HEK293 (cell line): ENCODE data around the gene KBTBD13.

Experiments
- CTCF ChIA-PET: fragments of 350-600 bp; formaldehyde crosslinking; extraction: SDS; loops from one replicate; lab custom pipeline; 2021; ENCODE audit warnings: antibody characterized with exemption; lab: Yijun Ruan, JAX
- POLR2A ChIA-PET: fragments of 300-600 bp; formaldehyde crosslinking; extraction: SDS; loops from one replicate; lab custom pipeline; 2020; ENCODE audit warnings: antibody characterized with exemption, inconsistent platforms; lab: Yijun Ruan, JAX
- H3K27ac ChIP-seq: fragments of 200-500 bp; sonication (Bioruptor generic); 2 replicates; pipeline ENCODE4 v1.5.1; 2014; ENCODE audit warnings: low read depth, low read length, control low read depth, inconsistent platforms; ENCODE audit errors: extremely low read depth
- H3K36me3 ChIP-seq, 2 experiments: fragments of 200-500 bp in 1 of 2; sonication (Bioruptor generic) in 1 of 2; 1 replicate in 1 of 2; 2 replicates in 1 of 2; pipeline ENCODE4 v1.5.1; 2014 to 2017; ENCODE audit warnings: inconsistent platforms in 2 of 2, low read length in 2 of 2; ENCODE audit not compliant: control insufficient read depth in 2 of 2, insufficient read depth in 1 of 2
- H3K4me1 ChIP-seq: fragments of 200-500 bp; sonication (Bioruptor generic); 2 replicates; pipeline ENCODE4 v1.5.1; 2014; ENCODE audit warnings: mild to moderate bottlenecking, low read length, inconsistent platforms; ENCODE audit not compliant: control insufficient read depth, insufficient read depth
- H3K4me3 ChIP-seq: 2 replicates; pipeline ENCODE4 v1.5.1; 2011; ENCODE audit warnings: low read depth, mild to moderate bottlenecking, control low read depth, low read length, moderate library complexity
- H3K9me3 ChIP-seq: fragments of 200-500 bp; sonication (Bioruptor generic); 2 replicates; pipeline ENCODE4 v1.5.1; 2014; ENCODE audit warnings: low read depth, low read length, inconsistent platforms; ENCODE audit not compliant: control insufficient read depth, insufficient read depth
- GLIS2 ChIP-seq: fragments of 450-650 bp; formaldehyde crosslinking; IDR thresholded peaks from 2 replicates; pipeline ENCODE4 v1.5.1; 2016; ENCODE audit warnings: missing biosample characterization, missing genetic modification characterization
- SP2 ChIP-seq: fragments of 450-650 bp; formaldehyde crosslinking; IDR thresholded peaks from 2 replicates; pipeline ENCODE4 v1.5.1; 2016; ENCODE audit warnings: missing biosample characterization, missing genetic modification characterization
- SP3 ChIP-seq: fragments of 450-650 bp; formaldehyde crosslinking; IDR thresholded peaks from 2 replicates; pipeline ENCODE4 v1.5.1; 2016; ENCODE audit warnings: missing biosample characterization, missing genetic modification characterization
- SP7 ChIP-seq: fragments of 450-650 bp; formaldehyde crosslinking; IDR thresholded peaks from 2 replicates; pipeline ENCODE4 v1.5.1; 2016; ENCODE audit warnings: missing biosample characterization, missing genetic modification characterization
- TRIM28 ChIP-seq: IDR thresholded peaks from 2 replicates; pipeline ENCODE4 v1.6.1; 2011; ENCODE audit warnings: low read length, control low read depth, borderline replicate concordance
- YY1 ChIP-seq: fragments of 450-650 bp; formaldehyde crosslinking; IDR thresholded peaks from 2 replicates; pipeline ENCODE4 v1.5.1; 2018; ENCODE audit warnings: missing biosample characterization, missing genetic modification characterization
- ZBTB48 ChIP-seq: fragments of 450-650 bp; formaldehyde crosslinking; IDR thresholded peaks from 2 replicates; pipeline ENCODE4 v1.5.1; 2016; ENCODE audit warnings: missing biosample characterization, missing genetic modification characterization
- ZFP37 ChIP-seq: fragments of 450-650 bp; formaldehyde crosslinking; IDR thresholded peaks from 2 replicates; pipeline ENCODE4 v1.5.1; 2016; ENCODE audit warnings: missing biosample characterization, missing genetic modification characterization
- ZFP69B ChIP-seq: fragments of 450-650 bp; formaldehyde crosslinking; IDR thresholded peaks from 2 replicates; pipeline ENCODE4 v1.5.1; 2016; ENCODE audit warnings: missing biosample characterization, missing genetic modification characterization
- ZNF138 ChIP-seq: fragments of 450-650 bp; formaldehyde crosslinking; IDR thresholded peaks from 2 replicates; pipeline ENCODE4 v1.5.1; 2016; ENCODE audit warnings: missing biosample characterization, missing genetic modification characterization, borderline replicate concordance
- ZNF140 ChIP-seq: fragments of 450-650 bp; formaldehyde crosslinking; IDR thresholded peaks from 2 replicates; pipeline ENCODE4 v1.5.1; 2016; ENCODE audit warnings: missing biosample characterization, missing genetic modification characterization
- ZNF16 ChIP-seq: fragments of 450-650 bp; formaldehyde crosslinking; IDR thresholded peaks from 2 replicates; pipeline ENCODE4 v1.5.1; 2016; ENCODE audit warnings: low read depth, missing biosample characterization, missing genetic modification characterization
- ZNF266 ChIP-seq: fragments of 450-650 bp; formaldehyde crosslinking; IDR thresholded peaks from 2 replicates; pipeline ENCODE4 v1.5.1; 2016; ENCODE audit warnings: missing biosample characterization, missing genetic modification characterization, low read depth
- ZNF311 ChIP-seq: fragments of 450-650 bp; formaldehyde crosslinking; IDR thresholded peaks from 2 replicates; pipeline ENCODE4 v1.5.1; 2017; ENCODE audit warnings: missing biosample characterization, missing genetic modification characterization, borderline replicate concordance
- ZNF354C ChIP-seq: fragments of 450-650 bp; formaldehyde crosslinking; IDR thresholded peaks from 2 replicates; pipeline ENCODE4 v1.5.1; 2016; ENCODE audit warnings: missing biosample characterization, missing genetic modification characterization, low read depth, borderline replicate concordance
- ZNF37A ChIP-seq: fragments of 450-650 bp; IDR thresholded peaks from 2 replicates; pipeline ENCODE4 v1.5.1; 2018; ENCODE audit warnings: missing biosample characterization, missing genetic modification characterization
- ZNF48 ChIP-seq: fragments of 450-650 bp; formaldehyde crosslinking; IDR thresholded peaks from 2 replicates; pipeline ENCODE4 v1.5.1; 2016; ENCODE audit warnings: missing biosample characterization, missing genetic modification characterization
- ZNF600 ChIP-seq: fragments of 450-650 bp; formaldehyde crosslinking; IDR thresholded peaks from 2 replicates; pipeline ENCODE4 v1.5.1; 2016; ENCODE audit warnings: missing biosample characterization, missing genetic modification characterization
- ZNF626 ChIP-seq: fragments of 450-650 bp; sonication (Bioruptor Pico); formaldehyde crosslinking; IDR thresholded peaks from 2 replicates; pipeline ENCODE4 v1.5.1; 2018; ENCODE audit warnings: missing biosample characterization, missing genetic modification characterization, inconsistent platforms
- ZNF629 ChIP-seq: fragments of 450-650 bp; formaldehyde crosslinking; IDR thresholded peaks from 2 replicates; pipeline ENCODE4 v1.5.1; 2017; ENCODE audit warnings: missing biosample characterization, missing genetic modification characterization
- ZNF677 ChIP-seq: fragments of 450-650 bp; IDR thresholded peaks from 2 replicates; pipeline ENCODE4 v1.5.0; 2018; ENCODE audit warnings: missing biosample characterization, mild to moderate bottlenecking, missing genetic modification characterization, moderate library complexity
- ZNF768 ChIP-seq: fragments of 450-650 bp; formaldehyde crosslinking; IDR thresholded peaks from 2 replicates; pipeline ENCODE4 v1.5.1; 2018; ENCODE audit warnings: missing biosample characterization, mild to moderate bottlenecking, missing genetic modification characterization
- ZNF791 ChIP-seq: fragments of 450-650 bp; formaldehyde crosslinking; IDR thresholded peaks from 2 replicates; pipeline ENCODE4 v1.5.1; 2016; ENCODE audit warnings: missing biosample characterization, missing genetic modification characterization
- TF ChIP-seq, protein P1 (sequence below): fragments of 450-650 bp; IDR thresholded peaks from 2 replicates; pipeline ENCODE4 v1.5.1; 2018; ENCODE audit warnings: missing biosample characterization, missing genetic modification characterization
- TF ChIP-seq, protein P2 (sequence below): fragments of 450-650 bp; formaldehyde crosslinking; IDR thresholded peaks from 2 replicates; pipeline ENCODE4; 2016; ENCODE audit warnings: missing biosample characterization, missing genetic modification characterization

KBTBD13 gene

DNA sequence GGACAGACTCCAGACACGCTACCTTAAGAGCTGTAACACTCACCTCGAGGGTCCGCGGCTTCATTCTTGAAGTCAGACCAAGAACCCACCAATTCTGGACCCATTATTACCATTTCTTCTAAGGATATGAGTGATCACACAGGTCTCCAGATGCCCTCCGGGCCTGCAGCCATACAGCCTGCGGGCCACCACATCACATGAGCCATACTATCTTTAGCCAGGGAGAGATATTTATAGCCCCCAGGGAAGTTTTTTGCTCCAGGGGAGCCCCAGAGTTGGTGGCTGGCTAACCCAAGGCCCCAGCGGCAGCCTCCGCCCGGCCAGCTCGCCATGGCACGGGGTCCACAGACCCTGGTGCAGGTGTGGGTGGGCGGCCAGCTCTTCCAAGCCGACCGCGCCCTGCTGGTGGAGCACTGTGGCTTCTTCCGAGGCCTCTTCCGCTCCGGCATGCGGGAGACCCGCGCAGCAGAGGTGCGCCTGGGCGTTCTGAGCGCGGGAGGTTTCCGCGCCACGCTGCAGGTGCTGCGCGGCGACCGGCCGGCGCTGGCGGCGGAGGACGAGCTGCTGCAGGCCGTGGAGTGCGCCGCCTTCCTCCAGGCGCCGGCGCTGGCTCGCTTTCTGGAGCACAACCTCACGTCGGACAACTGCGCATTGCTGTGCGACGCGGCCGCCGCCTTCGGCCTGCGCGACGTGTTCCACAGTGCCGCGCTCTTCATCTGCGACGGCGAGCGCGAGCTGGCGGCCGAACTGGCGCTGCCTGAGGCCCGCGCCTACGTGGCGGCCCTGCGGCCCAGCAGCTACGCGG, at the start of gene KBTBD13:
TSS of gene KBTBD13 (plus strand) at position 261 of the 805 bp plus-strand sequence. CDS start at position 331, 70 bp downstream.
- Histone ChIP-seq H3K4me3 (no peak within 1 kb of the TSS), H3K9me3 (no peaks in the 10 kb centered on the region), H3K36me3 (no peaks in the 10 kb centered on the region), H3K27ac (no peak within 1 kb of the TSS), H3K4me1 (no peaks in the 10 kb centered on the region)
- TF ChIP-seq ZNF48 (tag by site-specific recombination) (no peak), ZNF354C (tag by site-specific recombination) (no peak), SP7 (tag by site-specific recombination) (no peak), ZNF37A (tag by site-specific recombination) (no peak), ZNF16 (tag by site-specific recombination) (no peak), SP3 (tag by site-specific recombination) (no peak), ZNF311 (tag by site-specific recombination) (no peak), ZBTB48 (tag by site-specific recombination) (no peak), ZNF629 (tag by site-specific recombination) (no peak), ZNF138 (tag by site-specific recombination) (no peak), ZNF677 (no peak), ZFP37 (tag by site-specific recombination) (no peak), ZFP69B (no peak), SP2 (no peak)
- TF ChIP-seq, protein P1, sequence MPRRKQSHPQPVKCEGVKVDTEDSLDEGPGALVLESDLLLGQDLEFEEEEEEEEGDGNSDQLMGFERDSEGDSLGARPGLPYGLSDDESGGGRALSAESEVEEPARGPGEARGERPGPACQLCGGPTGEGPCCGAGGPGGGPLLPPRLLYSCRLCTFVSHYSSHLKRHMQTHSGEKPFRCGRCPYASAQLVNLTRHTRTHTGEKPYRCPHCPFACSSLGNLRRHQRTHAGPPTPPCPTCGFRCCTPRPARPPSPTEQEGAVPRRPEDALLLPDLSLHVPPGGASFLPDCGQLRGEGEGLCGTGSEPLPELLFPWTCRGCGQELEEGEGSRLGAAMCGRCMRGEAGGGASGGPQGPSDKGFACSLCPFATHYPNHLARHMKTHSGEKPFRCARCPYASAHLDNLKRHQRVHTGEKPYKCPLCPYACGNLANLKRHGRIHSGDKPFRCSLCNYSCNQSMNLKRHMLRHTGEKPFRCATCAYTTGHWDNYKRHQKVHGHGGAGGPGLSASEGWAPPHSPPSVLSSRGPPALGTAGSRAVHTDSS (tag by site-specific recombination) = no peak
- POLR2A ChIA-PET = no interaction called here
- CTCF ChIA-PET = interaction anchor here (0.8 to 1.4 kb wide), 2 partner anchors 22 to 24 kb away, joined by 3 to 5 read pairs; no protein-coding TSS in a partner anchor

DNA sequence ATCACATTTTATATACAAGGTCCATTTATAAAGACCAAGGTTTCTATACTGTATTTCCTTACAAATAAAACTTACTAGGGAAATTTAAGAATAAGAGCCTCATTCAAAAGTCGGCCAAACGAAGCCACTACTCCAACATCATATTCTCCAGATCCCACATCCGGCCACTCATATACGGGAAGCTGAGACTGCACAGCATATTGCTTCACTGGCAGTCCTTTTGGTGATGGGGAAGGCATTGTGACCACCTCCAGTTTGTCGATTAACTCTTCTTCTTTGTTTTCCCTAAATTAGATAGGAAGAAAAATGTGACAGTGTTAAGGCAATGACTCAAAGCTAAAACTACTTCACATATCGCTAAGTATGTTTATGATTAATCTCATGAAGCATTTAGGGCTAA, 49.8 kb upstream of the KBTBD13 start:
- no peaks in the 10 kb centered on the region for H3K9me3 ChIP-seq
- no peak overlapping the region for H3K27ac ChIP-seq
- peaks cover 17 to 27% of the 10 kb centered on the region in 2 experiments; a peak in 2 of 3 replicates for H3K36me3 ChIP-seq
- ChIA-PET POLR2A (no interaction called here), CTCF (interaction anchor here (0.7 kb wide), 1 partner anchor 28 kb away, joined by 3 read pairs; no protein-coding TSS in a partner anchor)
- H3K4me1 ChIP-seq = no peaks in the 10 kb centered on the region
- no peak overlapping the region for H3K4me3 ChIP-seq
- TF ChIP-seq ZNF791 (tag by site-specific recombination) = no peak
- no peak for TF ChIP-seq ZNF140
- TF ChIP-seq, protein P2, sequence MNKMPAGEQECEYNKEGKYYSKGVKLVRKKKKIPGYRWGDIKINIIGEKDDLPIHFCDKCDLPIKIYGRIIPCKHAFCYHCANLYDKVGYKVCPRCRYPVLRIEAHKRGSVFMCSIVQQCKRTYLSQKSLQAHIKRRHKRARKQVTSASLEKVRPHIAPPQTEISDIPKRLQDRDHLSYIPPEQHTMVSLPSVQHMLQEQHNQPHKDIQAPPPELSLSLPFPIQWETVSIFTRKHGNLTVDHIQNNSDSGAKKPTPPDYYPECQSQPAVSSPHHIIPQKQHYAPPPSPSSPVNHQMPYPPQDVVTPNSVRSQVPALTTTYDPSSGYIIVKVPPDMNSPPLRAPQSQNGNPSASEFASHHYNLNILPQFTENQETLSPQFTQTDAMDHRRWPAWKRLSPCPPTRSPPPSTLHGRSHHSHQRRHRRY (tag by site-specific recombination) = no peak
- TF ChIP-seq ZNF768 (tag by site-specific recombination) = no peak
- no peak for TF ChIP-seq ZNF266 (tag by site-specific recombination)
- no peak for TF ChIP-seq ZNF138 (tag by site-specific recombination)
- no peak for TF ChIP-seq GLIS2
- TF ChIP-seq ZNF600 (tag by site-specific recombination) = no peak
- no peak for TF ChIP-seq YY1 (tag by site-specific recombination)
- TF ChIP-seq ZNF626 (tag by site-specific recombination) = no peak
- TF ChIP-seq TRIM28 = no peak
